Measurements from ENCODE around the gene RBM33.

GRCh38 chr7:155752756-155753445 lies 108.4 kb downstream of the RBM33 start:
- TF ChIP-seq CTCF (IDR thresholded peaks at IDR 0.05; ENCODE audit: control extremely low read depth in 1 of 3, insufficient read depth in 1 of 3, low read depth in 1 of 3, low read length in 3 of 3) (no peak), BRCA1 (IDR thresholded peaks at IDR 0.05; ENCODE audit: low read depth, low read length) (no peak), POLR2AphosphoS5 (IDR thresholded peaks at IDR 0.05; ENCODE audit: low read depth, low read length) (no peak), EZH2 (IDR thresholded peaks at IDR 0.05; ENCODE audit: low read depth, low read length, severe bottlenecking) (no peak), GTF2F1 (IDR thresholded peaks at IDR 0.05; ENCODE audit: borderline replicate concordance, low read depth, low read length) (no peak), CHD1 (IDR thresholded peaks at IDR 0.05; ENCODE audit: low read depth, low read length) (no peak), SP1 (IDR thresholded peaks at IDR 0.05; ENCODE audit: low read depth, low read length) (no peak), RBBP5 (IDR thresholded peaks at IDR 0.05; ENCODE audit: borderline replicate concordance, low read depth, low read length) (no peak), ATF2 (IDR thresholded peaks at IDR 0.05; ENCODE audit: low read length) (no peak)
